LNCaP clone FGC (cell line): ENCODE data around the gene ZFYVE19.
"Not testable (repeated sequence)": the region's sequence is repeated elsewhere in the genome, so short reads cannot be mapped to it uniquely, and the experiment has no call there.

ENCODE experiments used
- DNase-seq: peaks from one replicate; pipeline ENCODE4 v3.0.0-alpha.2; 2011; ENCODE audit warnings: low read depth
- H3K4me3 ChIP-seq: 2 replicates; pipeline ENCODE4 v1.5.1; 2011; ENCODE audit warnings: mild to moderate bottlenecking, low read depth, low read length, control low read depth
- TF ChIP-seq, protein P1 (sequence below): IDR thresholded peaks from 2 replicates; pipeline ENCODE4 v1.5.1; 2012; ENCODE audit warnings: mild to moderate bottlenecking; ENCODE audit not compliant: control insufficient read depth, insufficient read depth; ENCODE audit errors: extremely low read depth

Gene ZFYVE19

DNA sequence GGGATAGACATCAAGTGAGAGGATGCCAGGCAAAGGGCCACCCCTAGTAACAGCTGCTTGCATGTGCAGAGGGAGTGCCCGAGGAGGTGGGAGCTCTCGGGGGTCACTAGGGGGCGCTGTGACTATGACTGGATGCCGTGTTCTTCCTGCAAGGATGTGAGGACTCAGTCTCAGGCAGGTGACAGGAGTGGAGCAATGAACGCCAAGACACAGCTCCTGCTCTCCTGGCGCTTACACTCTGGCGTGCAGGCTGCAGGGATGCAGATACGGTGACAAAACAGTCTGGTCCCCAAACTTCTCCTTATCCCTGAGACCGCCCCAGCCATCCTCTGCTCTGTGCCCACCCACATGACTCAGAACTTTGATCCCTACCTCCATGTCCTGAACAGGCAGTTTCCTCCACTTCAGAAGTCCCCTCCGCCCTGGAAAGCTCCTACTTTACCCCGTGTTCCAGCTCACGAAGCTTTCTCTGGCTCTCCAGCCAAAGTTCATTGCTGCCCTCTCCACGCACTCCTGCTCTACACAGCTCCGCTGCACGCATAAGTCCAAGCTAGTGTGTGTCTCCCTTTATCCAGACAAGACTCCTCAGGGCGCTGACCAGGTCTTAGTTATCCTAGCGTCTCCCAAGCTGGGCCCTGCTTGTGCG is 52.4 kb downstream of the ZFYVE19 start:
- TF ChIP-seq, protein P1, sequence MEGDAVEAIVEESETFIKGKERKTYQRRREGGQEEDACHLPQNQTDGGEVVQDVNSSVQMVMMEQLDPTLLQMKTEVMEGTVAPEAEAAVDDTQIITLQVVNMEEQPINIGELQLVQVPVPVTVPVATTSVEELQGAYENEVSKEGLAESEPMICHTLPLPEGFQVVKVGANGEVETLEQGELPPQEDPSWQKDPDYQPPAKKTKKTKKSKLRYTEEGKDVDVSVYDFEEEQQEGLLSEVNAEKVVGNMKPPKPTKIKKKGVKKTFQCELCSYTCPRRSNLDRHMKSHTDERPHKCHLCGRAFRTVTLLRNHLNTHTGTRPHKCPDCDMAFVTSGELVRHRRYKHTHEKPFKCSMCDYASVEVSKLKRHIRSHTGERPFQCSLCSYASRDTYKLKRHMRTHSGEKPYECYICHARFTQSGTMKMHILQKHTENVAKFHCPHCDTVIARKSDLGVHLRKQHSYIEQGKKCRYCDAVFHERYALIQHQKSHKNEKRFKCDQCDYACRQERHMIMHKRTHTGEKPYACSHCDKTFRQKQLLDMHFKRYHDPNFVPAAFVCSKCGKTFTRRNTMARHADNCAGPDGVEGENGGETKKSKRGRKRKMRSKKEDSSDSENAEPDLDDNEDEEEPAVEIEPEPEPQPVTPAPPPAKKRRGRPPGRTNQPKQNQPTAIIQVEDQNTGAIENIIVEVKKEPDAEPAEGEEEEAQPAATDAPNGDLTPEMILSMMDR = peak; percentile 77
- DNase-seq = peak; percentile 60
- no peak overlapping the region for H3K4me3 ChIP-seq

GRCh38 chr15:40861147-40861546 is 54.3 kb downstream of the ZFYVE19 start:
- not testable (repeated sequence) for DNase-seq, H3K4me3 ChIP-seq

GRCh38 chr15:40863660-40864270 is 56.9 kb downstream of the ZFYVE19 start:
- no peak for DNase-seq
- H3K4me3 ChIP-seq = no peak overlapping the region
- TF ChIP-seq, protein P1 = no peak
